Fibroblast of lung (primary cell): ENCODE measurements around the gene OR8B12. TPM values are rescaled to one million over a fixed set of nuclear protein-coding genes. Genes with fewer than 3 reads are reported as not detected.

ENCODE experiments used
- DNase-seq, 2 donors: peaks; one replicate each; pipeline versions ENCODE4 v3.0.0 to v3.0.0-alpha.2; 2010; ENCODE audit warnings: low read depth in 2 of 2
- H2AFZ ChIP-seq: 2 replicates; pipeline ENCODE4 v1.5.1; 2012; ENCODE audit warnings: low read length, control low read depth, inconsistent platforms
- H3K27ac ChIP-seq: 2 replicates; pipeline ENCODE4 v1.5.1; 2011; ENCODE audit warnings: low read length, control low read depth; ENCODE audit not compliant: insufficient read depth
- H3K27me3 ChIP-seq: 2 replicates; pipeline ENCODE4 v1.5.1; 2011; ENCODE audit warnings: mild to moderate bottlenecking, low read length; ENCODE audit not compliant: control insufficient read depth, insufficient read depth
- H3K36me3 ChIP-seq: 2 replicates; pipeline ENCODE4 v1.5.1; 2011; ENCODE audit warnings: low read length; ENCODE audit not compliant: control insufficient read depth, insufficient read depth
- H3K4me1 ChIP-seq: 2 replicates; pipeline ENCODE4 v1.5.1; 2011; ENCODE audit warnings: low read length; ENCODE audit not compliant: control insufficient read depth, insufficient read depth; ENCODE audit errors: extremely low read depth
- H3K4me2 ChIP-seq: 2 replicates; pipeline ENCODE4 v1.5.1; 2011; ENCODE audit warnings: low read length, control low read depth; ENCODE audit not compliant: insufficient read depth; ENCODE audit errors: extremely low read depth
- H3K4me3 ChIP-seq, 4 experiments: fragments of 200-600 bp in 1 of 4; sonication (generic) in 1 of 4; replicated peaks in 1 of 4; 2 replicates each; pipeline ENCODE4 v1.5.1; 2011 to 2016; ENCODE audit warnings: low read length in 4 of 4, low read depth in 3 of 4, mild to moderate bottlenecking in 3 of 4, control low read depth in 2 of 4, inconsistent platforms in 1 of 4, mixed read lengths in 1 of 4; ENCODE audit not compliant: insufficient read depth in 1 of 4; ENCODE audit errors: control extremely low read depth in 1 of 4
- H3K79me2 ChIP-seq: 2 replicates; pipeline ENCODE4 v1.5.1; 2012; ENCODE audit warnings: mild to moderate bottlenecking, low read length, inconsistent platforms; ENCODE audit not compliant: control insufficient read depth, insufficient read depth
- H3K9ac ChIP-seq: 2 replicates; pipeline ENCODE4 v1.5.1; 2011; ENCODE audit warnings: mild to moderate bottlenecking, low read length, control low read depth; ENCODE audit not compliant: insufficient read depth
- H3K9me3 ChIP-seq: 2 replicates; pipeline ENCODE4 v1.5.1; 2012; ENCODE audit warnings: low read depth, low read length; ENCODE audit not compliant: control insufficient read depth, insufficient read depth
- H4K20me1 ChIP-seq: 2 replicates; pipeline ENCODE4 v1.5.1; 2011; ENCODE audit warnings: low read length; ENCODE audit not compliant: control insufficient read depth, insufficient read depth; ENCODE audit errors: extremely low read depth
- EZH2 ChIP-seq: IDR thresholded peaks from 2 replicates; pipeline ENCODE4 v1.5.1; 2012; ENCODE audit warnings: low read length, control low read depth, mild to moderate bottlenecking; ENCODE audit errors: missing control alignments
- polyA plus RNA-seq, 2 donors: library from polyadenylated mRNA; depleted of rRNA in 1 of 2; stranded (reverse) in 1 of 2; unstranded in 1 of 2; fragments of >200 nt; gene quantifications; 2 replicates each; pipeline ENCODE4 v1.2.1, GENCODE V29; 2011 to 2012; ENCODE audit warnings: missing spikeins in 1 of 2
- total RNA-seq: library from RNA; depleted of rRNA; stranded (reverse); fragments of >200 nt; gene quantifications from 2 replicates; pipeline ENCODE4 v1.2.1, GENCODE V29; 2014
- TF ChIP-seq, protein P1 (sequence below), 2 donors: IDR thresholded peaks in 1 of 2; conservative IDR thresholded peaks in 1 of 2; 1 replicate in 1 of 2; 2 replicates in 1 of 2; pipeline ENCODE4 v1.5.1; 2011 to 2012; ENCODE audit warnings: low read length in 2 of 2, control low read depth in 1 of 2, inconsistent platforms in 1 of 2, low read depth in 1 of 2, mild to moderate bottlenecking in 1 of 2

Gene OR8B12
- total and polyA plus RNA-seq, 2 donors (not counting 1 experiment from before 2014, with no cell fraction given): not detected

DNA sequence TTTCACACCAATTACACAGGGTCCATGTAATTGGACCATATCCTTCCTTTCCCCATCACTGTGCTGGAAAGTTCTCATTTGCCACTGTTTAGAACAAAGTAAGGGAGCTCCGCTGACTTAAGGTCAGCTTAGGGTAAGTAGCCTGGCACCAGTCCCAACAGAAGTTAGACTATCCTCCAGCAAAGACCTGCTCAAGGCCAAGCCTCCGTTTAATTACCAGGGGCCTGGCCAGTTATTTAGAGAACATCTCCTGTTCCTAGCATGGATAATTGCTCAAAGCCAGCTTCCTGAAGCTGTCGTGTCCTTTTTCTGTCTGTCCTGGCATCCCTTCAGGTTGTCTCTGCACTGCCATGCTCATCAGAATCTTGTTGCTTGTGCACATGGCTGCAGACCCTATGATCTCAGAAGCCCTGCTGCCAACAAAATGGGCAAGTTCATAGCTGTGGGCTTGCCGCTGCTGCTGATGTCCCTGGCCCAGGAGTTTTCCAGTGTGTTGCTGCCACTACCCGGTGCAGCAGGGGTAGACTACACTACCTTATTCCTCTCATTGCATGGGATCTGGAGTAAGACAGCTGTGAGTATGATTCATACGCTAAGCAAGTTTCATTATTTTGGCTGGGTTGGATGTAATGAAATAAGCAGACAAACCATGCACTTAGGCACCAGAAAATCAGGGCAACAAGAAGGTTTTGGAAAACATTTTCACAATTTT lies 34.4 kb upstream of the OR8B12 start:
- no peaks in the 10 kb centered on the region for H3K4me1 ChIP-seq
- no peaks in the 10 kb centered on the region for H3K27me3 ChIP-seq
- no peaks in the 10 kb centered on the region for H3K9me3 ChIP-seq
- no peak overlapping the region for H2AFZ ChIP-seq
- H3K9ac ChIP-seq: no peak overlapping the region
- H3K36me3 ChIP-seq: no peaks in the 10 kb centered on the region
- H3K4me2 ChIP-seq: no peak overlapping the region
- no peak for TF ChIP-seq EZH2
- H3K4me3 ChIP-seq: no peak overlapping the region
- no peaks in the 10 kb centered on the region for H4K20me1 ChIP-seq
- H3K79me2 ChIP-seq: no peaks in the 10 kb centered on the region
- no peak for DNase-seq
- no peak overlapping the region for H3K27ac ChIP-seq

DNA sequence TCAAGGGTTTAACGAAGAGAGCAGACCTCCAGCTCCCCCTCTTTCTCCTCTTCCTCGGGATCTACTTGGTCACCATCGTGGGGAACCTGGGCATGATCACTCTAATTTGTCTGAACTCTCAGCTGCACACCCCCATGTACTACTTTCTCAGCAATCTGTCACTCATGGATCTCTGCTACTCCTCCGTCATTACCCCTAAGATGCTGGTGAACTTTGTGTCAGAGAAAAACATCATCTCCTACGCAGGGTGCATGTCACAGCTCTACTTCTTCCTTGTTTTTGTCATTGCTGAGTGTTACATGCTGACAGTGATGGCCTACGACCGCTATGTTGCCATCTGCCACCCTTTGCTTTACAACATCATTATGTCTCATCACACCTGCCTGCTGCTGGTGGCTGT lies 26.7 kb upstream of the OR8B12 start:
- Histone ChIP-seq H3K27ac (no peak overlapping the region), H4K20me1 (no peaks in the 10 kb centered on the region), H3K4me2 (no peak overlapping the region), H3K4me3 (no peak overlapping the region), H3K36me3 (no peaks in the 10 kb centered on the region), H3K27me3 (no peaks in the 10 kb centered on the region), H3K79me2 (no peaks in the 10 kb centered on the region), H2AFZ (no peak overlapping the region), H3K9ac (no peak overlapping the region), H3K4me1 (no peaks in the 10 kb centered on the region), H3K9me3 (no peaks in the 10 kb centered on the region)
- TF ChIP-seq, protein P1, sequence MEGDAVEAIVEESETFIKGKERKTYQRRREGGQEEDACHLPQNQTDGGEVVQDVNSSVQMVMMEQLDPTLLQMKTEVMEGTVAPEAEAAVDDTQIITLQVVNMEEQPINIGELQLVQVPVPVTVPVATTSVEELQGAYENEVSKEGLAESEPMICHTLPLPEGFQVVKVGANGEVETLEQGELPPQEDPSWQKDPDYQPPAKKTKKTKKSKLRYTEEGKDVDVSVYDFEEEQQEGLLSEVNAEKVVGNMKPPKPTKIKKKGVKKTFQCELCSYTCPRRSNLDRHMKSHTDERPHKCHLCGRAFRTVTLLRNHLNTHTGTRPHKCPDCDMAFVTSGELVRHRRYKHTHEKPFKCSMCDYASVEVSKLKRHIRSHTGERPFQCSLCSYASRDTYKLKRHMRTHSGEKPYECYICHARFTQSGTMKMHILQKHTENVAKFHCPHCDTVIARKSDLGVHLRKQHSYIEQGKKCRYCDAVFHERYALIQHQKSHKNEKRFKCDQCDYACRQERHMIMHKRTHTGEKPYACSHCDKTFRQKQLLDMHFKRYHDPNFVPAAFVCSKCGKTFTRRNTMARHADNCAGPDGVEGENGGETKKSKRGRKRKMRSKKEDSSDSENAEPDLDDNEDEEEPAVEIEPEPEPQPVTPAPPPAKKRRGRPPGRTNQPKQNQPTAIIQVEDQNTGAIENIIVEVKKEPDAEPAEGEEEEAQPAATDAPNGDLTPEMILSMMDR (conservative IDR thresholded peaks at IDR 0.05 in 1 of 2, IDR thresholded peaks at IDR 0.05 in 1 of 2; ENCODE audit: low read depth in 1 of 2, low read length in 2 of 2): no peak
- no peak for TF ChIP-seq EZH2
- DNase-seq: no peak

DNA sequence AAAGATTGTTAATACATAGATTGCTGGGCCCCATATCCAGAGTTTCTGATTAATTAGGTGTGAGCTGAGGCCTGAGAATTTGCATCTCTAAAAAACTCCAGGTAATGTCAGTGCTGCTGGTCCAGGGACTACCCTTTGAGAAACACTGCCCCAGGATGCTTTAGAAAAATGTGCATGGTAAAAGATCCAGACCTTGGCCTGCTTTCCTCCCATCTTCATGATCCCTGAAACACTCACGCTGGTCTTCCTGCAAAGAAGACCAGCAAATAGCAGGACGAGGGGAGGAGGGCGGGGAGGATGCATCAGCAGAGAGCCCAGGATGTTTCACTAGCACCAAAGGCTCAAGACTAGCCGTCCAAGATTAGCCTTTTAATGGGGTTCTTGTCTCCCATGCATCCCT lies 26.2 kb upstream of the OR8B12 start, which contains the start of gene OR8A1:
Gene OR8A1 (plus strand): TSS at position 301 of the 400 bp plus-strand sequence. CDS start 123 bp downstream, outside the sequence.
- Histone ChIP-seq H3K36me3 (no peaks in the 10 kb centered on the region), H3K27ac (no peak within 1 kb of the TSS), H3K79me2 (no peaks in the 10 kb centered on the region), H3K27me3 (no peaks in the 10 kb centered on the region), H4K20me1 (no peaks in the 10 kb centered on the region), H3K4me1 (no peaks in the 10 kb centered on the region), H3K9ac (no peak within 1 kb of the TSS), H2AFZ (no peak within 1 kb of the TSS), H3K4me3 (no peak within 1 kb of the TSS), H3K9me3 (no peaks in the 10 kb centered on the region), H3K4me2 (no peak within 1 kb of the TSS)
- no peak for DNase-seq
- no peak for TF ChIP-seq EZH2
- TF ChIP-seq, protein P1 (conservative IDR thresholded peaks at IDR 0.05 in 1 of 2, IDR thresholded peaks at IDR 0.05 in 1 of 2; ENCODE audit: low read depth in 1 of 2, low read length in 2 of 2): no peak
